ENCODE measurements around the gene FKRP.
A peak's percentile ranks its signal among the peaks of the same experiment; 100 is the strongest.

Gene FKRP

GRCh38 chr19:46719629-46720502 is 26.0 kb upstream of the FKRP start:
- no peak for DNase-seq (ENCODE audit: low read depth in 2 of 2, low spot score in 1 of 2)

DNA sequence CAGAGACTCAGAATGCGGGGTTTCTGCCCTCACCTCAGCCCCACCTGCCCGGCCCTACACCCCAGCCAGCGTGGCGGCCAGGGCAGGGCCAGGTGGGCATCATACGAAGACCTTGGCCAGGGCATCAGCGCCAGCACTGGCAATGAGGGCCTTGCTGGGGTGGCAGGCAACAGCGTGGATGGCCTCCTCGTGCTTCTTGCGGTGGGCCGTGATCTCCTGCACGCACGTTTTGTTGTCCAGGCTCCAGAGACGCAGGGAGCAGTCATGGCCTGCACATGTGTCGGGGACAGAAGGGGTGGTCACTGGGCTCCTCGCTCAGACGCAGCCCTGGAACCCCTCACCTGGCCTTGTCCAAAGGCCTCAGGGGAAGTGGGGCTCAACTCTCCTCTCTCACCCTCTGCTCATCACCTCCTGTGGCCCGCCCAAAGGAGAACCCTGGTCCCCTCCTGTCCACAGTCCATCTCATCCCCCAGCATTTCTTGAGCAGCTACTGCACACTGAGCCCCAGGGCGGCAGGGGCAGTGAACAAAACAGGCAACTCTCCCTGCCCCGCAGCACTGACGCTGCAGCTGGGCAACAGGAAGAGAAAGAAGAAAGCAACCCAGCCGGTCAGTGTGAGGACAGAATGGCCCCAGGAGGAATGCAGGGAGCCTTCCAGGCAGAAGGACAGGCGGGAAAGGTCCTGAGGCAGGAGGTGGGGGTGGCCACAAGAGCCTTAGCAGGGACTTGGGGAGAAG is 25.2 kb upstream of the FKRP start:
- DNase-seq (ENCODE audit: low read depth in 2 of 2, low spot score in 1 of 2): no peak

- DNase-seq (ENCODE audit: low read depth in 2 of 2, low spot score in 1 of 2): no peak
Observed at GRCh38 chr19:46721269-46722003, 24.4 kb upstream of the FKRP start.

- no peak for DNase-seq (ENCODE audit: low read depth in 2 of 2, low spot score in 1 of 2)
Observed at GRCh38 chr19:46722004-46722380, 23.9 kb upstream of the FKRP start.

DNA sequence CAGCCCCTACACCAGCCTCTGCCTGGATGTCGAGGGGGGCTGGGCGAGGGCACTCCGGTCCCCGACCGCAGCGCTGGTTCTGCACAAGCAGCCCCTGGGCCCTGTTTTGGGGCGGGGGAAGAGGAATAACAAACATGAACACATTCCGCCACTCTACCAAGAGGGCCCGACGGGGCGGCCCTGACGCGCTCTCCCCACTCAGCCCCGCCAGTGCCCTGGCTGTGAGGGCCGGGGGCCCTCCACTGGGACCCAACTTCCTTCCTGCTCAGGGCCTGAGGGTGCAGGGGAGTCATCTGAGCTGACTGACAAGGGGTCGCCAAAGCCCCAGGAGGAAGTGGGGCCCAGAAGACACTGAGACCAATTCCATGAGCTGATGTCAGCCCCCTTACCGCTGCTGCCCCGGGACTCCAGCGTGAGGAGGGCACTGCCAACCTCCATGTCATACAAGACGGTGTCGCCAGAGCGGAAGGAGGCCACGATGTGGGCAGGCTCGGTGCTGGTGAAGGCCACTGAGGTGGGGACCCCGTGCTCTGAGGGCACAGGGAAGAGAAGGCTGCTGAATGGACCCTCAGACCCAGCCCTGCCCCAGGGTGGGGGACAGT is 23.3 kb upstream of the FKRP start:
- no peak for DNase-seq (ENCODE audit: low read depth in 2 of 2, low spot score in 1 of 2)

DNA sequence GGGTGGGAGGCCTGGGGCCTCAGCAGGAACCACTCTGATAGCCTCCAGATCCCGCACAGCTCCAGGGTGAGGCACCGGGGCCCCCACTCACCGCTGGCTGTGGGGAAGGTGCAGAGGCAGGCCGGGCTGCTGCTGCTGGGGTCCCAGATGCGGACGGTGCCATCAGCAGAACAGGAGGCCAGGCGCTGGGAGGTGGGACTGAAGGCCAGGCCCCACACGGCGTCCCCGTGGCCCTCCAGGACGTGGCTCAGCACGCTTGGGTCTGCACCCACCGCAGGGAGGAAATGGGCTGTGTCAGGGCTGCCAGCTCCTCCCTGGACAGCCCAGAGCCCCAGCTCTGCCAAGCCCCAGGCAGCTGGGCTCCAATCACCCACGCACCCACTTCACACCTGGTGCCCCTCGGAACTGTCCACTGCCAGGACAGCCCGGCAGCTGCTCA is 22.8 kb upstream of the FKRP start:
- no peak for DNase-seq (ENCODE audit: low read depth in 2 of 2, low spot score in 1 of 2)

GRCh38 chr19:46723471-46723870 is 22.4 kb upstream of the FKRP start:
- DNase-seq (ENCODE audit: low read depth in 2 of 2, low spot score in 1 of 2): no peak

DNA sequence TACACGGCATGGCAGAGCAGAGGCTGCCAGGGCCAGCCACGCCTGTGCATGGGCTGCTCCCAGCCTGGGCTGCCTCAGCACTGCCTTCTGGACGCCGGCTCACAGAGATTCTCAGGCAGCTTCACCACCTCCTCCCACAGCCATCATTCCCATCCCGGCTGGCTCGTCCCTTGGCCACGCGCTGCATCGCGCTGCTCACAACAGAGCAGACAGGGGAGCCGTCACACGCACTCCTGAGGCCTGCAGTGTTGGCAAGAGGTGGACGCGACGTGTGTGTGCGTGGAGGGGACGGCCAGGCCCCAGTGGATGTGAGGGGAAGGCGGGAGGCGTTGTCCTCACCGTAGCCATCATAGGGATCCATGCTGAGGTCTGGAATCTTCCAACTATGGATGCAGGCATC is 21.4 kb upstream of the FKRP start:
- DNase-seq (ENCODE audit: low read depth in 2 of 2, low spot score in 1 of 2): no peak

DNA sequence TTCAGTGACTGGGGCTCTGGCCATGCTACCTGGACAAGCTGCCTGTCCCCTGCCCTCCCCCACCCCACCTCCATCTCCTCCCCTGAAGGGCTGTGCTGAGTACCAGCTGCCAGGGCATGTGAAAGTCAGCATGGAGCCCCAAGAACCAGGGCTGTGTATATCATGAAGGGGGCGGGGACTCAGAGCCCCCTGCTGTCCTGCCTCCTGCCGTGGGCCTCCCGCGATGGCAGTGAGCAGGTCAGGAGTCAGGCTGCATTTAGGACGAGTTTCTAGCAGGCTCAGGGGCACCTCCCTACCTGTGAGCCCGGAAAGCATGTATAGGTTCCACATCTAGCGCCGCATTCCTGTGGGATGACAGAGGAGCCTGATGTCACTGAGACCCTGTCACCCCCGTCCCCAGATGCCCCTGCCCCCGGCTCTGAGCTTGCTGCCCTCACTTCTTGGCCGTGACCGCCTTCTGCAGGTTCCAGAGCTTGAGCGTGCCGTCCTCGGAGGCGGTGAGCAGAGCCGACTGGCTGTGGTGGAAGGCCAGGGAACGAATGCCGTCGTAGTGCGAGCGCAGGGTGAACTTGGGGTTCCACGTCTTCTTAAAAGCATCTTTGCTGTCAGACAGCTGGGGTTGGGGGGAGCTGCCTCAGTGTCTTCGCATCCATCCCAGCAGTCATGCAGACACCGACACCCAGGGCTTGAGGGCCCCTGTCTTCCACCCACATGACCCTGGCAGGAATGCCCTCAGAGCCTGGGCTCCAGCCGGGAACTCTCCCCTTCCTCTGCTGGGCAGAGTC is 20.6 kb upstream of the FKRP start:
- no peak for DNase-seq (ENCODE audit: low read depth in 2 of 2, low spot score in 1 of 2)

DNA sequence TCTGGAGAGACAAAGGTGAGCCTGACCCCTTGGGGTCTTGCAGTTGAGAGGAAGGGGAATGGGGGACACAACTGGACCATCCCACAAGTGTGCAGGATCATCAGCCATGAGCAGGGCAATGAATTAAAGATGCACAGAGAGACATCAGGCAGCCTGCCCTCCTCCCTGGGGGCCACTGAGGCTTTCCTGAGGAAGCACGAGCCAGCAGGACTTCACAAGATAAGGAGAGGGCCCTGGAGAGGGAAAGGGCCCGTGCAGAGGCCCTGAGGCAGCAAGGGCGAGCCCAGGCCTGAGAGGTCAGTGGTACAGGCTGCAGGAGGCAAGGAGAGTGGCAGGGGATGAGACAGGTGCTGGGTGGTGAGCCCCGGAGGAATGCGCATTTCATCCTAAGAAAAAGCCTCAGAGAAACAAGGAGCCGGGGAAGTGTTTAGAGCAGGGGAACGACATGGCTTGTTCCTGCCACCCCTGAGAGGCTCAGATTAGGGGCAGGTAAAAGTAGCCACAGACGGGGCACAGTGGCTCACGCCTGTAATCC is 19.9 kb upstream of the FKRP start:
- no peak for DNase-seq (ENCODE audit: low read depth in 2 of 2, low spot score in 1 of 2)

GRCh38 chr19:46726551-46726950 is 19.3 kb upstream of the FKRP start:
- DNase-seq (ENCODE audit: low read depth in 2 of 2, low spot score in 1 of 2): no peak

GRCh38 chr19:46726971-46727501 is 18.8 kb upstream of the FKRP start:
- no peak for DNase-seq (ENCODE audit: low read depth in 2 of 2, low spot score in 1 of 2)

- no peak for DNase-seq (ENCODE audit: low read depth in 2 of 2, low spot score in 1 of 2)
Observed at GRCh38 chr19:46727757-46728156, 18.1 kb upstream of the FKRP start.

DNA sequence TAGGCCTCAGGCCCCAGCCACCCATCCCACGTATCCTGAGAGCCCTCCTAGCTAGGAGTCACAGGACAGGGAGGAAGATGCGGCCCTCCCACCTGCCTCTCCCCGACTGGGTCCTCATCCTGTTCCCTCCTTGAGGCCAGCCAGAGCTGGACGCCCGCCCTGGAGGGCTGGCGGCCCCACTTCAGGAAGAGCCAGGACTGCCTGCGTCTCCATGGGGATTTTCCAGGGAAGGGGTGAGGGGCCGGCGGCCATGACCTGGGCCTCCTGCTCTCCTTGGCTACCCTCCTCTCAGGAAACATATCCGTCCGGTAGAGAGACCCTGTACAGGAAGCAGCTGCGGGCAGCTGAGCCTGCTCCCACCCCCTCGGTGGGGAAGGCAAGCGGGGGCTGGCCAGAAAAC is 17.6 kb upstream of the FKRP start:
- DNase-seq (ENCODE audit: low read depth in 2 of 2, low spot score in 1 of 2): no peak

DNA sequence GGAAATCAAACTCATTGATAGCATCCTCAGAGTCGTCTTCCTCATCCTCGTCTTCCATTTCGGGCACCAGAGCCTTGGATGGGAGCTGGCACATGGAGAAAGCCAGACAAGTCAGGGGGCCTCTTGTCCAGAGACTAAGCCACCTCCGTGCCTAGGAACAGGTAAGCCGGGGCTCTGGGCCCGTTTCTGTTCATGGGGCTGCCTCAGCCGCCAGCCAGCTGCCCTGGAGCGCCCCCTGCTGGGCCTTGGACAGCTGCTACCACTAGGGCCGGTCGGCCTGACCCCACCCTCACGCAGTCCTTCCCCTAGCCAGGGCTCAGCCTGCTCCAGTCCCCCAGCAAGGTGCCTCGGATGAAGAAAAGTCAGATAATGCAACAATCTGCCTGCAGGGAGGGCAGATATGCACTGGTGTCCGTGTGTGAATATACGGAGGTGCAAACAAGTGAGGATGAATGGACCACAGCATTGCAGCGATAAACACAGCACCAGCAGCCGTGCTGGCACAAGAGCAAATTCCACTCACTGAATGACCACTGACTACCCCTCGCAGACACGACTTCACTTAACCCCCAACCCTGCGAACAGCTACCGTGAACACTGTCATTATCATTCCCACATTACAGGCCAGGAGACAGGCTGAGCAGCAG is 17.0 kb upstream of the FKRP start:
- DNase-seq (ENCODE audit: low read depth in 2 of 2, low spot score in 1 of 2): peak; percentile 60 to 76

GRCh38 chr19:46729696-46730095 is 16.2 kb upstream of the FKRP start:
- no peak for DNase-seq (ENCODE audit: low read depth in 2 of 2, low spot score in 1 of 2)

- no peak for DNase-seq (ENCODE audit: low read depth in 2 of 2, low spot score in 1 of 2)
Observed at GRCh38 chr19:46730187-46730586, 15.7 kb upstream of the FKRP start.

DNA sequence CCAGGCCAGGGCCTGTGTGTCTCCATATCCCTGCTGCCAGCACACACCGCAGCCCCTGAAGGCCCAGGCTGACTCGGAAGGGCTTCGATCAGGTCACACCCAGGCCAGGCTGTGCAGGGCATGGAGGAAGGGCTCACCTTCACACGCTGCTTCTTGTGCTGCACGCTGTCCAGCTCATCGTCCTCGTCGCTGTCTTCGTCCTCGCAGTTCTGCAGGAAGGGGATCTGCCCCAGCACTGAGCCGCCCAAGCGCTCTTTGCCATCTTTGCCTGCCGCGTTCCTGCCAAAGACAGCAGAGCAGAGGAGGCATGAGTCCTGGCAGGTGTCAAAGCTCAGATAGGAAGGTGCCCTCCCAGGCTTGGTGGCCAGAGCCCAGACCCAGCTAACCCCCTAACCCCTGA is 15.3 kb upstream of the FKRP start:
- no peak for DNase-seq (ENCODE audit: low read depth in 2 of 2, low spot score in 1 of 2)

GRCh38 chr19:46731007-46731501 is 14.8 kb upstream of the FKRP start:
- DNase-seq (ENCODE audit: low read depth in 2 of 2, low spot score in 1 of 2): no peak
